Measurements from ENCODE around the gene TASOR2. TPM values are rescaled to one million over a fixed set of nuclear protein-coding genes. Genes with fewer than 3 reads are reported as not detected.
A peak's percentile ranks its signal among the peaks of the same experiment; 100 is the strongest.

The TASOR2 gene
- total RNA-seq, 1 experiment from 2014 or later = 123 TPM

GRCh38 chr10:5698062-5698461 lies 13.4 kb downstream of the TASOR2 start:
- H3K9me3 Mint-ChIP-seq (ENCODE audit: unreplicated experiment) = no peaks in the 10 kb centered on the region
- intact Hi-C loops (cut with micrococcal nuclease) = no loop called here
- CTCF ChIA-PET = interaction anchor here (0.7 kb wide), 1 partner anchor 15 kb away, joined by 5 read pairs; no protein-coding TSS in a partner anchor
- DNase-seq (ENCODE audit: unreplicated experiment) = no peak
- H3K36me3 Mint-ChIP-seq (ENCODE audit: insufficient read depth, unreplicated experiment) = no peaks in the 10 kb centered on the region
- no TSS peak for BruUV-seq (replicated peaks)
- POLR2A ChIA-PET = interaction anchor here (0.6 to 1.1 kb wide), 3 partner anchors 11 to 103 kb away, joined by 3 to 4 read pairs (median 3); no protein-coding TSS in a partner anchor
- H3K27me3 Mint-ChIP-seq (ENCODE audit: insufficient read depth, unreplicated experiment) = no peaks in the 10 kb centered on the region
- no peak for TF ChIP-seq CTCF (IDR thresholded peaks at IDR 0.05; ENCODE audit: unreplicated experiment)
- H3K4me1 Mint-ChIP-seq (ENCODE audit: insufficient read depth, unreplicated experiment) = peaks cover 15% of the 10 kb centered on the region
- no peak overlapping the region for H3K4me3 Mint-ChIP-seq (ENCODE audit: unreplicated experiment)
- H3K27ac Mint-ChIP-seq (ENCODE audit: low read depth, unreplicated experiment) = no peak overlapping the region

DNA sequence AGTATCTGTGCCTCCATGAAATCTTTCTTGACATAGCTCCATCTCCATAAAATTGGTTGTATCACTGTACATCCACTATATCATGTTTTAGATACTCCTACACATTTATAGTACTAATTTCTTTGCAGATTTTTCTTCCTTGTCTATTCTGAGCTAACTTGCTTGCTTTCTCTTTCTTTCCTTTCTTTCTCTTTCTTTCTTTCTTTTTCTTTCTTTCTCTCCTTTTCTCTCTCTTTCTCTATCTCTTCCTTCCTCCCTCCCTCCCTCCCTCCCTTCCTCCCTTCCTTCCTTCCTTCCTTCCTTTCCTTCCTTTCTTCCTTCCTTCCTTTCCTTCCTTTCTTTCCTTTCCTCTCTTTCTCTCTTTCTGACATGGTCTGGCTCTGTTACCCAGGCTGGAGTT lies 23.7 kb downstream of the TASOR2 start:
- no peak overlapping the region for H3K27ac Mint-ChIP-seq (ENCODE audit: low read depth, unreplicated experiment)
- ChIA-PET POLR2A (interaction anchor here (1.1 to 1.3 kb wide), 2 partner anchors 12 to 13 kb away, joined by 3 to 8 read pairs; no protein-coding TSS in a partner anchor), CTCF (interaction anchor here (1.2 to 1.4 kb wide), 2 partner anchors 12 to 275 kb away, joined by 3 to 4 read pairs; no protein-coding TSS in a partner anchor)
- peaks cover 35% of the 10 kb centered on the region for H3K4me1 Mint-ChIP-seq (ENCODE audit: insufficient read depth, unreplicated experiment)
- no peaks in the 10 kb centered on the region for H3K36me3 Mint-ChIP-seq (ENCODE audit: insufficient read depth, unreplicated experiment)
- DNase-seq (ENCODE audit: unreplicated experiment) = no peak
- no TSS peak for BruUV-seq (replicated peaks)
- H3K27me3 Mint-ChIP-seq (ENCODE audit: insufficient read depth, unreplicated experiment) = no peaks in the 10 kb centered on the region
- no peak for TF ChIP-seq CTCF (IDR thresholded peaks at IDR 0.05; ENCODE audit: unreplicated experiment)
- no peak overlapping the region for H3K4me3 Mint-ChIP-seq (ENCODE audit: unreplicated experiment)
- intact Hi-C loops (cut with micrococcal nuclease) = no loop called here
- no peaks in the 10 kb centered on the region for H3K9me3 Mint-ChIP-seq (ENCODE audit: unreplicated experiment)

DNA sequence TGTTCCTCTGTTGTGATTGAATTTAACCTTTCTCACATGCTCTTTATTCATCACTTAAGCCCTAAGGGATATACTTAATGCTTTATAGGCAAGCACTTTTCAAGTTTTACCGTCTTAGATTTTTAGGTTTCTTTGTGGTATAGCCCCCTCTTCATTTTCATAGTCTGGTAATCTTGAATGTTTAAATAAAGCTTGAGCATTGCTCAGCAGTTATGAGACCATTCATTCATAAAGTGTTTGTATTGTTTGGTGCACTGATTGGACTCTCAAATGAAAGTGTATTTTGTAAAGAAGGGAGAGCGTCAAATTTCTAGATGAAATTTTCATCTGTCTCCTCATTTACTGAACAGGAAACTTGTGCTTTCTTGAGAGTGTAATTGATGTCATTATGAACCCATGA lies 25.2 kb downstream of the TASOR2 start:
- H3K4me1 Mint-ChIP-seq (ENCODE audit: insufficient read depth, unreplicated experiment) = peaks cover 32% of the 10 kb centered on the region
- intact Hi-C loops (cut with micrococcal nuclease) = no loop called here
- POLR2A ChIA-PET = interaction anchor here (1.4 to 3.3 kb wide), 4 partner anchors 18 to 43 kb away, joined by 4 to 28 read pairs (median 12); partner anchors contain the start of gene TASOR2
- no peaks in the 10 kb centered on the region for H3K9me3 Mint-ChIP-seq (ENCODE audit: unreplicated experiment)
- BruUV-seq (replicated peaks) = no TSS peak
- TF ChIP-seq CTCF (IDR thresholded peaks at IDR 0.05; ENCODE audit: unreplicated experiment) = no peak
- no peaks in the 10 kb centered on the region for H3K36me3 Mint-ChIP-seq (ENCODE audit: insufficient read depth, unreplicated experiment)
- H3K27ac Mint-ChIP-seq (ENCODE audit: low read depth, unreplicated experiment) = peak overlapping the region; percentile 63
- DNase-seq (ENCODE audit: unreplicated experiment) = no peak
- peak overlapping the region; percentile 8 for H3K4me3 Mint-ChIP-seq (ENCODE audit: unreplicated experiment)
- H3K27me3 Mint-ChIP-seq (ENCODE audit: insufficient read depth, unreplicated experiment) = no peaks in the 10 kb centered on the region
- CTCF ChIA-PET = no interaction called here

DNA sequence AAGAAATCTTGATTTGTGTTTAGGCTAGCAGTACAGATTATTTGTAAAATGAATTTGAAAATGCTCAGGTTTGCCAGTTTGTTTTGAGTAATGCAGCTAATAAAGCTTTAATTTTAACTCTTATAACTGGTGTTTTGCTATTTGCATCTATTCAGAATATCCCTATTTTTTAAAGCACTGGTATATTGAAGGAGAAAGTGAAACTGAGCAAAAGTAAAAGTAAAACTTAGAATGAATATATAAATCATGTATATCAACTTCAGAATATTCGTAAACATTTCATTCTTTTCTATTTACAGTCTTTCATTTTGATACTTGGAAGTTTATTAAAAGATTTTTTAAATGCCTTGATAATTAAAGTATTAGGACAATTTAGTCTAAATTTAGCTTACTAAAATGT lies 26.2 kb downstream of the TASOR2 start:
- no peak for TF ChIP-seq CTCF (IDR thresholded peaks at IDR 0.05; ENCODE audit: unreplicated experiment)
- no peaks in the 10 kb centered on the region for H3K9me3 Mint-ChIP-seq (ENCODE audit: unreplicated experiment)
- H3K36me3 Mint-ChIP-seq (ENCODE audit: insufficient read depth, unreplicated experiment) = no peaks in the 10 kb centered on the region
- CTCF ChIA-PET = no interaction called here
- intact Hi-C loops (cut with micrococcal nuclease) = no loop called here
- POLR2A ChIA-PET = interaction anchor here (2.7 to 3.3 kb wide), 3 partner anchors 19 to 27 kb away, joined by 12 to 28 read pairs (median 12); partner anchors contain the start of gene TASOR2
- peak overlapping the region; percentile 64 for H3K27ac Mint-ChIP-seq (ENCODE audit: low read depth, unreplicated experiment)
- BruUV-seq (replicated peaks) = no TSS peak
- H3K4me3 Mint-ChIP-seq (ENCODE audit: unreplicated experiment) = no peak overlapping the region
- H3K27me3 Mint-ChIP-seq (ENCODE audit: insufficient read depth, unreplicated experiment) = no peaks in the 10 kb centered on the region
- DNase-seq (ENCODE audit: unreplicated experiment) = no peak
- peaks cover 34% of the 10 kb centered on the region for H3K4me1 Mint-ChIP-seq (ENCODE audit: insufficient read depth, unreplicated experiment)

Measured in MCF 10A (cell line).